ENCODE results near the gene DYNC2LI1.

DNA sequence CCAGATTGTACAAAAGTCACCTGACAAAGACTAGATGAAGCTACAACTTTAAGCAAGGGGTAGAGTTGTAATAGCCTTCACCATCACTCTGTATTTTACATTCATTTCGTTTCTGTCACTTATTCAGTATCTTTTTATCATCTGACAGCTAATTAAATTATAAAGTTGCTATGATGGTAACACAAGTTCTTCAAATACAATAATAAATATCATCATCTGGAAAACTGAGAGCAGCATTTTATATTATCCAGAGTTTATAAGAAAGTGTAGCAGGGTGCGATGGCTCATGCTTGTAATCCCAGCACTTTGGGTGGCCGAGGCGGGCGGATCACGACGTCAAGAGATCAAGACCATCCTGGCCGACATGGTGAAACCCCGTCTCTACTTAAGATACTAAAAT lies 21.1 kb downstream of the DYNC2LI1 start:
- TF ChIP-seq CTCF (IDR thresholded peaks at IDR 0.05; ENCODE audit: low read length) (no peak), EZH2 (IDR thresholded peaks at IDR 0.05; ENCODE audit: borderline replicate concordance, low read length) (no peak)

All from OCI-LY1 (cell line).